ENCODE data around the gene YWHAE. TPM values are rescaled to one million over a fixed set of nuclear protein-coding genes. Genes with fewer than 3 reads are reported as not detected.

YWHAE gene
- total and polyA plus RNA-seq, 2 of the 4 experiments (the other 2 are of a cell fraction) = 358 to 774 TPM

- Histone ChIP-seq H2AK5ac (ENCODE audit: low read depth, low read length) (0 out of 2 replicates have a peak overlapping the region, but pooled peaks have one; percentile 18), H4K91ac (ENCODE audit: insufficient read depth, low read depth, low read length) (no peak overlapping the region), H3K4me1 (ENCODE audit: control insufficient read depth, insufficient read depth, low read length) (peaks cover 32% of the 10 kb centered on the region), H3K27me3 (ENCODE audit: control insufficient read depth, insufficient read depth, low read length) (no peaks in the 10 kb centered on the region), H2AFZ (replicated peaks; ENCODE audit: low read length, poor library complexity) (no peak overlapping the region), H3K36me3 (ENCODE audit: control insufficient read depth, insufficient read depth, low read length) (peaks cover 13% of the 10 kb centered on the region), H2BK120ac (ENCODE audit: low read depth, low read length) (no peak overlapping the region), H2AK9ac (replicated peaks; ENCODE audit: low read depth, low read length, poor library complexity) (no peak overlapping the region), H2BK15ac (ENCODE audit: low read depth, low read length) (no peak overlapping the region), H3K4me3 (ENCODE audit: insufficient read depth, low read depth, low read length) (no peak overlapping the region), H3K23ac (ENCODE audit: low read depth, low read length) (0 out of 2 replicates have a peak overlapping the region, but pooled peaks have one; percentile 24), H4K20me1 (ENCODE audit: insufficient read depth, low read length) (peaks cover 100% of the 10 kb centered on the region), H2BK20ac (ENCODE audit: low read depth, low read length) (no peak overlapping the region), H3K9me3 (ENCODE audit: control insufficient read depth, insufficient read depth, low read length) (no peaks in the 10 kb centered on the region), H3K9me1 (ENCODE audit: insufficient read depth, low read length) (peaks cover 37% of the 10 kb centered on the region), H3K14ac (replicated peaks; ENCODE audit: low read depth, low read length) (no peak overlapping the region), H4K8ac (ENCODE audit: low read depth in 2 of 2, low read length in 2 of 2) (no peak overlapping the region), H3K56ac (ENCODE audit: extremely low read depth, insufficient read depth, low read length) (no peak overlapping the region), H4K5ac (ENCODE audit: low read depth, low read length) (no peak overlapping the region), H3K27ac (ENCODE audit: insufficient read depth, low read length) (peak overlapping the region; percentile 48; the same call in 1 of the 2 replicates), H3K4ac (ENCODE audit: low read depth, low read length) (no peak overlapping the region), H3K79me1 (ENCODE audit: low read depth in 1 of 2, low read length in 2 of 2) (peaks cover 0 to 64% of the 10 kb centered on the region in 2 experiments; a peak in 2 of 4 replicates), H3K4me2 (ENCODE audit: low read depth, low read length) (peak overlapping the region; percentile 26; the same call in 1 of the 2 replicates), H2BK5ac (ENCODE audit: low read depth, low read length, poor library complexity, severe bottlenecking) (no peak overlapping the region), H3K9ac (ENCODE audit: low read depth, low read length) (no peak overlapping the region), H3K18ac (ENCODE audit: low read depth, low read length) (no peak overlapping the region)
- in situ Hi-C loops (cut with MboI; ENCODE audit: low sequenced_read_pairs) (no loop called here), intact Hi-C loops (cut with micrococcal nuclease) (no loop called here), dilution Hi-C loops (cut with HindIII; ENCODE audit: low sequenced_read_pairs, unreplicated experiment) (no loop called here)
- POLR2A ChIA-PET (ENCODE audit: unreplicated experiment) = interaction anchor here (0.6 kb wide), 1 partner anchor 32 kb away, joined by 3 read pairs; no protein-coding TSS in a partner anchor
- ATAC-seq (ENCODE audit: low read depth) (no peak), DNase-seq (no peak)
- BruUV-seq (replicated peaks) = no TSS peak
- TF ChIP-seq CTCF (conservative IDR thresholded peaks at IDR 0.05; ENCODE audit: low read depth, low read length) (no peak), MAZ (IDR thresholded peaks at IDR 0.05; ENCODE audit: borderline replicate concordance, low read depth, low read length) (no peak), RFX5 (IDR thresholded peaks at IDR 0.05; ENCODE audit: low read depth, low read length) (no peak), SMC3 (IDR thresholded peaks at IDR 0.05; ENCODE audit: low read depth, low read length) (no peak), USF2 (IDR thresholded peaks at IDR 0.05; ENCODE audit: low read depth, low read length) (no peak), BHLHE40 (IDR thresholded peaks at IDR 0.05; ENCODE audit: low read depth, low read length) (no peak), NFE2L2 (IDR thresholded peaks at IDR 0.05; ENCODE audit: low read depth, low read length) (no peak)
- CTCF ChIA-PET = interaction anchor here (2.2 kb wide), 1 partner anchor 12 kb away, joined by 10 read pairs; no protein-coding TSS in a partner anchor
- 90% methylated on average over 3 of the region's 3 CpGs; no CpG with 5 or more reads in 1 of the 2 experiments for WGBS, 2 experiments (ENCODE audit: extremely low coverage in 2 of 2, insufficient read length in 1 of 2)
Measured at GRCh38 chr17:1377334-1377733, 22.7 kb downstream of the YWHAE start.
